ENCODE results near the gene ZKSCAN7. TPM values are rescaled to one million over a fixed set of nuclear protein-coding genes. Genes with fewer than 3 reads are reported as not detected.
"Not testable (repeated sequence)": the region's sequence is repeated elsewhere in the genome, so short reads cannot be mapped to it uniquely, and the experiment has no call there.

The ZKSCAN7 gene
- total RNA-seq, 4 donors from 2014 or later, result 0.37 to 3.2 (median 1.0) TPM

- in situ Hi-C loops (cut with MboI; ENCODE audit: low pct_ligation_motif_present in 1 of 4, low pct_unique_long_range_greater_than_20kb in 1 of 4, low sequenced_read_pairs in 3 of 4), result no loop called here
- H3K9me3 ChIP-seq, result peaks cover 13 to 15% of the 10 kb centered on the region in 2 donors
- 75 to 80% methylated on average over 2 to 4 of the region's 4 CpGs for WGBS, 2 donors (ENCODE audit: low coverage in 1 of 2)
Measured at GRCh38 chr3:44571024-44571423, 16.0 kb downstream of the ZKSCAN7 start.

GRCh38 chr3:44576613-44577012 lies 21.6 kb downstream of the ZKSCAN7 start:
- in situ Hi-C loops (cut with MboI; ENCODE audit: low pct_ligation_motif_present in 1 of 4, low pct_unique_long_range_greater_than_20kb in 1 of 4, low sequenced_read_pairs in 3 of 4), result no loop called here
- H3K4me3 ChIP-seq, result no peak overlapping the region

More at GRCh38 chr3:44571024-44571423, 16.0 kb downstream of the ZKSCAN7 start:
- intact Hi-C loops (cut with DNase I; ENCODE audit: low total_unique reads), result no loop called here
- Histone ChIP-seq H3K4me1 (no peaks in the 10 kb centered on the region), H3K27me3 (no peaks in the 10 kb centered on the region), H3K36me3 (peaks cover 0 to 38% (median 7%) of the 10 kb centered on the region in 4 donors), H3K27ac (no peak overlapping the region), H3K4me3 (no peak overlapping the region)
- TF ChIP-seq EP300 (IDR thresholded peaks at IDR 0.05; ENCODE audit: low read depth), result no peak
- TF ChIP-seq CTCF (IDR thresholded peaks at IDR 0.05), result no peak
- no peak for TF ChIP-seq POLR2A (IDR thresholded peaks at IDR 0.05)
- no peak for TF ChIP-seq POLR2AphosphoS5 (IDR thresholded peaks at IDR 0.05)
- DNase-seq, result no peak

GRCh38 chr3:44577354-44577952 lies 22.5 kb downstream of the ZKSCAN7 start:
- H3K27ac ChIP-seq; H3K27me3 ChIP-seq; H3K36me3 ChIP-seq; H3K4me1 ChIP-seq; H3K4me3 ChIP-seq; intact Hi-C loops (cut with DNase I; ENCODE audit: low total_unique reads); DNase-seq; H3K9me3 ChIP-seq; in situ Hi-C loops (cut with MboI; ENCODE audit: low pct_ligation_motif_present in 1 of 4, low pct_unique_long_range_greater_than_20kb in 1 of 4, low sequenced_read_pairs in 3 of 4): not testable (repeated sequence)
- 79 to 100% methylated on average over 4 to 11 of the region's 11 CpGs for WGBS, 2 donors (ENCODE audit: low coverage in 1 of 2)

More at GRCh38 chr3:44576613-44577012, 21.6 kb downstream of the ZKSCAN7 start:
- no peaks in the 10 kb centered on the region for H3K9me3 ChIP-seq
- DNase-seq, result no peak
- H3K36me3 ChIP-seq, result no peaks in the 10 kb centered on the region
- no peak overlapping the region for H3K27ac ChIP-seq
- H3K4me1 ChIP-seq, result no peaks in the 10 kb centered on the region
- H3K27me3 ChIP-seq, result no peaks in the 10 kb centered on the region
- TF ChIP-seq POLR2AphosphoS5 (IDR thresholded peaks at IDR 0.05), result no peak
- no peak for TF ChIP-seq POLR2A (IDR thresholded peaks at IDR 0.05)
- no peak for TF ChIP-seq CTCF (IDR thresholded peaks at IDR 0.05)
- no peak for TF ChIP-seq EP300 (IDR thresholded peaks at IDR 0.05; ENCODE audit: low read depth)
- intact Hi-C loops (cut with DNase I; ENCODE audit: low total_unique reads), result no loop called here

GRCh38 chr3:44578316-44578715 lies 23.3 kb downstream of the ZKSCAN7 start:
- H3K27me3 ChIP-seq; H3K27ac ChIP-seq; H3K4me3 ChIP-seq; H3K36me3 ChIP-seq; DNase-seq; H3K4me1 ChIP-seq; in situ Hi-C loops (cut with MboI; ENCODE audit: low pct_ligation_motif_present in 1 of 4, low pct_unique_long_range_greater_than_20kb in 1 of 4, low sequenced_read_pairs in 3 of 4); H3K9me3 ChIP-seq; intact Hi-C loops (cut with DNase I; ENCODE audit: low total_unique reads): not testable (repeated sequence)
- 97% methylated on average over 22 of the region's 22 CpGs; no CpG with 5 or more reads in 1 of the 2 donors for WGBS, 2 donors (ENCODE audit: low coverage in 1 of 2)

- H3K9me3 ChIP-seq; H3K4me3 ChIP-seq; intact Hi-C loops (cut with DNase I; ENCODE audit: low total_unique reads): not testable (repeated sequence)
Measured at GRCh38 chr3:44578924-44579515, 24.0 kb downstream of the ZKSCAN7 start.

GRCh38 chr3:44579749-44580148 lies 24.8 kb downstream of the ZKSCAN7 start:
- DNase-seq; H3K4me3 ChIP-seq; H3K36me3 ChIP-seq; H3K27ac ChIP-seq; H3K27me3 ChIP-seq; in situ Hi-C loops (cut with MboI; ENCODE audit: low pct_ligation_motif_present in 1 of 4, low pct_unique_long_range_greater_than_20kb in 1 of 4, low sequenced_read_pairs in 3 of 4); H3K4me1 ChIP-seq; H3K9me3 ChIP-seq; intact Hi-C loops (cut with DNase I; ENCODE audit: low total_unique reads): not testable (repeated sequence)
- WGBS, 2 donors (ENCODE audit: low coverage in 1 of 2), result 98 to 100% methylated on average over 2 to 14 of the region's 15 CpGs

More at GRCh38 chr3:44578924-44579515, 24.0 kb downstream of the ZKSCAN7 start:
- H3K36me3 ChIP-seq; H3K4me1 ChIP-seq; H3K27me3 ChIP-seq; H3K27ac ChIP-seq; in situ Hi-C loops (cut with MboI; ENCODE audit: low pct_ligation_motif_present in 1 of 4, low pct_unique_long_range_greater_than_20kb in 1 of 4, low sequenced_read_pairs in 3 of 4); DNase-seq: not testable (repeated sequence)
- 96% methylated on average over 34 of the region's 37 CpGs; no CpG with 5 or more reads in 1 of the 2 donors for WGBS, 2 donors (ENCODE audit: low coverage in 1 of 2)

GRCh38 chr3:44580971-44581370 lies 26.0 kb downstream of the ZKSCAN7 start:
- H3K4me3 ChIP-seq; H3K9me3 ChIP-seq; intact Hi-C loops (cut with DNase I; ENCODE audit: low total_unique reads); H3K27ac ChIP-seq; DNase-seq; H3K36me3 ChIP-seq; in situ Hi-C loops (cut with MboI; ENCODE audit: low pct_ligation_motif_present in 1 of 4, low pct_unique_long_range_greater_than_20kb in 1 of 4, low sequenced_read_pairs in 3 of 4); H3K27me3 ChIP-seq: not testable (repeated sequence)
- peaks cover 0 to 12% (median 4%) of the 10 kb centered on the region in 4 donors for H3K4me1 ChIP-seq
- WGBS, 2 donors (ENCODE audit: low coverage in 1 of 2), result 74% methylated on average over 58 of the region's 62 CpGs; no CpG with 5 or more reads in 1 of the 2 donors

Measured in transverse colon (tissue), 4 donors.